ENCODE results near the gene MRPL9. TPM values are rescaled to one million over a fixed set of nuclear protein-coding genes. Genes with fewer than 3 reads are reported as not detected.
"Not testable (repeated sequence)": the region's sequence is repeated elsewhere in the genome, so short reads cannot be mapped to it uniquely, and the experiment has no call there.

Gene MRPL9
- total and polyA plus RNA-seq, 9 donors = 66.3 to 87.9 (median 74.8) TPM

GRCh38 chr1:151790071-151790939 is 27.0 kb upstream of the MRPL9 start, which contains the start of gene TDRKH:
Gene TDRKH (minus strand): TSS chr1:151790500. CDS start chr1:151783022, 7,478 bp downstream.
- no peaks in the 10 kb centered on the region for H3K9me3 ChIP-seq (replicated peaks; ENCODE audit: control insufficient read depth, low read depth, low read length)
- H3K4me3 ChIP-seq (ENCODE audit: low read length) = peak within 1 kb of the TSS; percentile 55
- WGBS (ENCODE audit: insufficient coverage) = under 1% methylated on average over 53 of the region's 58 CpGs
- peak; percentile 99 for DNase-seq
- no peaks in the 10 kb centered on the region for H3K36me3 ChIP-seq (ENCODE audit: control insufficient read depth, insufficient read depth, low read length)
- peaks cover 11% of the 10 kb centered on the region for H3K4me1 ChIP-seq (ENCODE audit: control insufficient read depth, insufficient read depth, low read length)
- peaks cover 9% of the 10 kb centered on the region for H3K27me3 ChIP-seq (ENCODE audit: control insufficient read depth, insufficient read depth, low read length)
- no peak within 1 kb of the TSS for H3K27ac ChIP-seq (ENCODE audit: low read length)

GRCh38 chr1:151787689-151788088 is 24.4 kb upstream of the MRPL9 start:
- H3K27ac ChIP-seq (ENCODE audit: low read length) = no peak overlapping the region
- no peak overlapping the region for H3K4me3 ChIP-seq (ENCODE audit: low read length)
- no peaks in the 10 kb centered on the region for H3K9me3 ChIP-seq (replicated peaks; ENCODE audit: control insufficient read depth, low read depth, low read length)
- DNase-seq = no peak
- peaks cover 6% of the 10 kb centered on the region for H3K27me3 ChIP-seq (ENCODE audit: control insufficient read depth, insufficient read depth, low read length)
- H3K4me1 ChIP-seq (ENCODE audit: control insufficient read depth, insufficient read depth, low read length) = peaks cover 11% of the 10 kb centered on the region
- no CpG with 5 or more reads among the region's 3 CpGs for WGBS (ENCODE audit: insufficient coverage)
- H3K36me3 ChIP-seq (ENCODE audit: control insufficient read depth, insufficient read depth, low read length) = no peaks in the 10 kb centered on the region

- no peak overlapping the region for H3K4me3 ChIP-seq (ENCODE audit: low read length)
- H3K4me1 ChIP-seq (ENCODE audit: control insufficient read depth, insufficient read depth, low read length) = no peaks in the 10 kb centered on the region
- H3K36me3 ChIP-seq (ENCODE audit: control insufficient read depth, insufficient read depth, low read length) = peaks cover 2% of the 10 kb centered on the region
- H3K27ac ChIP-seq (ENCODE audit: low read length) = no peak overlapping the region
- H3K27me3 ChIP-seq (ENCODE audit: control insufficient read depth, insufficient read depth, low read length) = no peaks in the 10 kb centered on the region
- WGBS (ENCODE audit: insufficient coverage) = 53% methylated on average over 2 of the region's 2 CpGs
- no peaks in the 10 kb centered on the region for H3K9me3 ChIP-seq (replicated peaks; ENCODE audit: control insufficient read depth, low read depth, low read length)
- DNase-seq = peak; percentile 34
Observed at GRCh38 chr1:151783796-151784195, 20.5 kb upstream of the MRPL9 start.

- Histone ChIP-seq H3K36me3 (ENCODE audit: control insufficient read depth, insufficient read depth, low read length) (peaks cover 2% of the 10 kb centered on the region), H3K4me1 (ENCODE audit: control insufficient read depth, insufficient read depth, low read length) (no peaks in the 10 kb centered on the region), H3K27me3 (ENCODE audit: control insufficient read depth, insufficient read depth, low read length) (no peaks in the 10 kb centered on the region), H3K27ac (ENCODE audit: low read length) (no peak overlapping the region), H3K9me3 (replicated peaks; ENCODE audit: control insufficient read depth, low read depth, low read length) (no peaks in the 10 kb centered on the region), H3K4me3 (ENCODE audit: low read length) (no peak overlapping the region)
- DNase-seq = no peak
- WGBS (ENCODE audit: insufficient coverage) = 83% methylated on average over 2 of the region's 3 CpGs
Observed at GRCh38 chr1:151782741-151783140, 19.4 kb upstream of the MRPL9 start.

GRCh38 chr1:151782026-151782425 is 18.7 kb upstream of the MRPL9 start:
- not testable (repeated sequence) for H3K4me3 ChIP-seq (ENCODE audit: low read length); H3K9me3 ChIP-seq (replicated peaks; ENCODE audit: control insufficient read depth, low read depth, low read length); H3K36me3 ChIP-seq (ENCODE audit: control insufficient read depth, insufficient read depth, low read length); H3K27ac ChIP-seq (ENCODE audit: low read length); H3K4me1 ChIP-seq (ENCODE audit: control insufficient read depth, insufficient read depth, low read length); H3K27me3 ChIP-seq (ENCODE audit: control insufficient read depth, insufficient read depth, low read length); DNase-seq
- 85% methylated on average over 4 of the region's 5 CpGs for whole genome bisulfite sequencing (ENCODE audit: insufficient coverage)

- not testable (repeated sequence) for H3K9me3 ChIP-seq (replicated peaks; ENCODE audit: control insufficient read depth, low read depth, low read length); H3K4me3 ChIP-seq (ENCODE audit: low read length); H3K4me1 ChIP-seq (ENCODE audit: control insufficient read depth, insufficient read depth, low read length); H3K36me3 ChIP-seq (ENCODE audit: control insufficient read depth, insufficient read depth, low read length); H3K27ac ChIP-seq (ENCODE audit: low read length); H3K27me3 ChIP-seq (ENCODE audit: control insufficient read depth, insufficient read depth, low read length)
- WGBS (ENCODE audit: insufficient coverage) = 100% methylated on average over 3 of the region's 5 CpGs
- DNase-seq = peak; percentile 20
Observed at GRCh38 chr1:151780736-151781135, 17.4 kb upstream of the MRPL9 start.

- Histone ChIP-seq H3K4me1 (ENCODE audit: control insufficient read depth, insufficient read depth, low read length) (no peaks in the 10 kb centered on the region), H3K4me3 (ENCODE audit: low read length) (no peak overlapping the region), H3K27ac (ENCODE audit: low read length) (no peak overlapping the region), H3K36me3 (ENCODE audit: control insufficient read depth, insufficient read depth, low read length) (peaks cover 2% of the 10 kb centered on the region), H3K27me3 (ENCODE audit: control insufficient read depth, insufficient read depth, low read length) (no peaks in the 10 kb centered on the region), H3K9me3 (replicated peaks; ENCODE audit: control insufficient read depth, low read depth, low read length) (no peaks in the 10 kb centered on the region)
- no peak for DNase-seq
- no CpG with 5 or more reads among the region's 4 CpGs for WGBS (ENCODE audit: insufficient coverage)
Observed at GRCh38 chr1:151779852-151780251, 16.6 kb upstream of the MRPL9 start.

GRCh38 chr1:151777317-151777716 is 14.0 kb upstream of the MRPL9 start:
- DNase-seq = no peak
- Histone ChIP-seq H3K9me3 (replicated peaks; ENCODE audit: control insufficient read depth, low read depth, low read length) (no peaks in the 10 kb centered on the region), H3K36me3 (ENCODE audit: control insufficient read depth, insufficient read depth, low read length) (peaks cover 10% of the 10 kb centered on the region), H3K4me1 (ENCODE audit: control insufficient read depth, insufficient read depth, low read length) (no peaks in the 10 kb centered on the region), H3K27me3 (ENCODE audit: control insufficient read depth, insufficient read depth, low read length) (no peaks in the 10 kb centered on the region), H3K4me3 (ENCODE audit: low read length) (no peak overlapping the region), H3K27ac (ENCODE audit: low read length) (no peak overlapping the region)
- 60% methylated on average over 1 of the region's 4 CpGs for WGBS (ENCODE audit: insufficient coverage)

- H3K9me3 ChIP-seq (replicated peaks; ENCODE audit: control insufficient read depth, low read depth, low read length) = no peaks in the 10 kb centered on the region
- no CpG with 5 or more reads among the region's 3 CpGs for WGBS (ENCODE audit: insufficient coverage)
- peaks cover 10% of the 10 kb centered on the region for H3K36me3 ChIP-seq (ENCODE audit: control insufficient read depth, insufficient read depth, low read length)
- DNase-seq = no peak
- H3K27ac ChIP-seq (ENCODE audit: low read length) = no peak overlapping the region
- H3K4me3 ChIP-seq (ENCODE audit: low read length) = no peak overlapping the region
- H3K27me3 ChIP-seq (ENCODE audit: control insufficient read depth, insufficient read depth, low read length) = no peaks in the 10 kb centered on the region
- no peaks in the 10 kb centered on the region for H3K4me1 ChIP-seq (ENCODE audit: control insufficient read depth, insufficient read depth, low read length)
Observed at GRCh38 chr1:151776665-151777062, 13.4 kb upstream of the MRPL9 start.

GRCh38 chr1:151775894-151776664 is 12.8 kb upstream of the MRPL9 start:
- Histone ChIP-seq H3K4me3 (ENCODE audit: low read length) (no peak overlapping the region), H3K4me1 (ENCODE audit: control insufficient read depth, insufficient read depth, low read length) (no peaks in the 10 kb centered on the region), H3K36me3 (ENCODE audit: control insufficient read depth, insufficient read depth, low read length) (peaks cover 10% of the 10 kb centered on the region), H3K27me3 (ENCODE audit: control insufficient read depth, insufficient read depth, low read length) (no peaks in the 10 kb centered on the region), H3K27ac (ENCODE audit: low read length) (no peak overlapping the region), H3K9me3 (replicated peaks; ENCODE audit: control insufficient read depth, low read depth, low read length) (no peaks in the 10 kb centered on the region)
- no peak for DNase-seq
- 97% methylated on average over 3 of the region's 7 CpGs for WGBS (ENCODE audit: insufficient coverage)
